Mononuclear cell (primary cell): ENCODE results near the gene SIM1. TPM values are rescaled to one million over a fixed set of nuclear protein-coding genes. Genes with fewer than 3 reads are reported as not detected.

ENCODE experiments used
- H3K27me3 ChIP-seq: 2 replicates; pipeline ENCODE4 v1.6.0; 2011; ENCODE audit warnings: low read length, control low read depth; ENCODE audit not compliant: insufficient read depth
- H3K4me1 ChIP-seq: 2 replicates; pipeline ENCODE4 v1.5.1; 2011; ENCODE audit warnings: mild to moderate bottlenecking, low read length, control low read depth; ENCODE audit not compliant: insufficient read depth
- H3K4me3 ChIP-seq: 2 replicates; pipeline ENCODE4 v1.5.1; 2011; ENCODE audit warnings: mild to moderate bottlenecking, low read length, moderate library complexity
- H3K9me3 ChIP-seq: 2 replicates; pipeline ENCODE4 v1.5.1; 2011; ENCODE audit warnings: low read depth, mild to moderate bottlenecking, control low read depth, low read length
- total RNA-seq: library from RNA; depleted of rRNA; stranded (reverse); fragments of >200 nt; gene quantifications from one replicate; pipeline ENCODE4 v1.2.3, GENCODE V29; 2012

The SIM1 gene
- total RNA-seq, 1 donor, result not detected

- Histone ChIP-seq H3K27me3 (no peaks in the 10 kb centered on the region), H3K4me1 (no peaks in the 10 kb centered on the region), H3K4me3 (no peak overlapping the region), H3K9me3 (no peaks in the 10 kb centered on the region)
Observed at GRCh38 chr6:100344321-100344720, 120.4 kb downstream of the SIM1 start.

- H3K4me3 ChIP-seq, result no peak overlapping the region
- no peaks in the 10 kb centered on the region for H3K27me3 ChIP-seq
- no peaks in the 10 kb centered on the region for H3K4me1 ChIP-seq
- H3K9me3 ChIP-seq, result no peaks in the 10 kb centered on the region
Observed at GRCh38 chr6:100343316-100344077, 121.2 kb downstream of the SIM1 start.

GRCh38 chr6:100342830-100343229 lies 121.9 kb downstream of the SIM1 start:
- no peaks in the 10 kb centered on the region for H3K9me3 ChIP-seq
- H3K27me3 ChIP-seq, result no peaks in the 10 kb centered on the region
- no peak overlapping the region for H3K4me3 ChIP-seq
- H3K4me1 ChIP-seq, result no peaks in the 10 kb centered on the region

- Histone ChIP-seq H3K4me1 (no peaks in the 10 kb centered on the region), H3K4me3 (no peak overlapping the region), H3K9me3 (no peaks in the 10 kb centered on the region), H3K27me3 (no peaks in the 10 kb centered on the region)
Observed at GRCh38 chr6:100339574-100340255, 125.0 kb downstream of the SIM1 start.

- no peaks in the 10 kb centered on the region for H3K4me1 ChIP-seq
- H3K9me3 ChIP-seq, result no peaks in the 10 kb centered on the region
- no peaks in the 10 kb centered on the region for H3K27me3 ChIP-seq
- H3K4me3 ChIP-seq, result no peak overlapping the region
Observed at GRCh38 chr6:100338090-100338489, 126.6 kb downstream of the SIM1 start.

- H3K4me1 ChIP-seq, result no peaks in the 10 kb centered on the region
- no peak overlapping the region for H3K4me3 ChIP-seq
- H3K9me3 ChIP-seq, result no peaks in the 10 kb centered on the region
- H3K27me3 ChIP-seq, result no peaks in the 10 kb centered on the region
Observed at GRCh38 chr6:100336876-100337275, 127.8 kb downstream of the SIM1 start.

GRCh38 chr6:100335991-100336390 lies 128.7 kb downstream of the SIM1 start:
- H3K4me1 ChIP-seq, result no peaks in the 10 kb centered on the region
- no peaks in the 10 kb centered on the region for H3K27me3 ChIP-seq
- H3K4me3 ChIP-seq, result no peak overlapping the region
- H3K9me3 ChIP-seq, result no peaks in the 10 kb centered on the region
